ENCODE data around the gene PRKCE. TPM values are rescaled to one million over a fixed set of nuclear protein-coding genes. Genes with fewer than 3 reads are reported as not detected.
A peak's percentile ranks its signal among the peaks of the same experiment; 100 is the strongest.

The PRKCE gene
- total RNA-seq, 6 experiments from 2014 or later = 5.2 to 18.8 (median 11.0) TPM

GRCh38 chr2:46193356-46193755 is 541.9 kb downstream of the PRKCE start:
- Histone ChIP-seq H3K27me3 (no peaks in the 10 kb centered on the region), H3K4me1 (no peaks in the 10 kb centered on the region), H3K4me3 (no peak overlapping the region), H3K9me3 (no peaks in the 10 kb centered on the region), H3K36me3 (no peaks in the 10 kb centered on the region), H3K27ac (no peak overlapping the region)
- ATAC-seq (peak in 1 of 4 donors; percentile 18), DNase-seq (no peak)
- intact Hi-C loops (cut with DNase I) = no loop called here
- WGBS (ENCODE audit: insufficient coverage, low coverage, low lambda C conversion rate, missing lambda C conversion rate) = 74% methylated on average over 3 of the region's 4 CpGs
- TF ChIP-seq CTCF (IDR thresholded peaks at IDR 0.05) (no peak), POLR2A (IDR thresholded peaks at IDR 0.05) (no peak)

GRCh38 chr2:46193855-46194254 is 542.4 kb downstream of the PRKCE start:
- no peak overlapping the region for H3K27ac ChIP-seq
- TF ChIP-seq CTCF (IDR thresholded peaks at IDR 0.05) (no peak), POLR2A (IDR thresholded peaks at IDR 0.05) (no peak)
- WGBS (ENCODE audit: insufficient coverage, low coverage, low lambda C conversion rate, missing lambda C conversion rate) = no CpG with 5 or more reads among the region's 3 CpGs
- H3K9me3 ChIP-seq = no peaks in the 10 kb centered on the region
- H3K4me1 ChIP-seq = no peaks in the 10 kb centered on the region
- no peaks in the 10 kb centered on the region for H3K27me3 ChIP-seq
- no peak overlapping the region for H3K4me3 ChIP-seq
- intact Hi-C loops (cut with DNase I) = no loop called here
- ATAC-seq (no peak), DNase-seq (no peak)
- no peaks in the 10 kb centered on the region for H3K36me3 ChIP-seq

GRCh38 chr2:46194856-46195255 is 543.4 kb downstream of the PRKCE start:
- TF ChIP-seq CTCF (IDR thresholded peaks at IDR 0.05) (no peak), POLR2A (IDR thresholded peaks at IDR 0.05) (no peak)
- DNase-seq = peak in 1 of 3 donors; percentile 38
- H3K36me3 ChIP-seq = no peaks in the 10 kb centered on the region
- 100% methylated on average over 1 of the region's 2 CpGs for WGBS (ENCODE audit: insufficient coverage, low coverage, low lambda C conversion rate, missing lambda C conversion rate)
- intact Hi-C loops (cut with DNase I) = no loop called here
- no peak for ATAC-seq
- no peak overlapping the region for H3K4me3 ChIP-seq
- no peaks in the 10 kb centered on the region for H3K4me1 ChIP-seq
- no peak overlapping the region for H3K27ac ChIP-seq
- H3K27me3 ChIP-seq = no peaks in the 10 kb centered on the region
- H3K9me3 ChIP-seq = no peaks in the 10 kb centered on the region

- DNase-seq = peak in 1 of 3 donors; percentile 39
- H3K9me3 ChIP-seq = no peaks in the 10 kb centered on the region
- 83% methylated on average over 1 of the region's 10 CpGs for WGBS (ENCODE audit: insufficient coverage, low coverage, low lambda C conversion rate, missing lambda C conversion rate)
- no peak for ATAC-seq
- no peak overlapping the region for H3K4me3 ChIP-seq
- H3K4me1 ChIP-seq = no peaks in the 10 kb centered on the region
- no peaks in the 10 kb centered on the region for H3K27me3 ChIP-seq
- TF ChIP-seq CTCF (IDR thresholded peaks at IDR 0.05) (no peak), POLR2A (IDR thresholded peaks at IDR 0.05) (no peak)
- intact Hi-C loops (cut with DNase I) = no loop called here
- H3K27ac ChIP-seq = no peak overlapping the region
- H3K36me3 ChIP-seq = no peaks in the 10 kb centered on the region
Measured at GRCh38 chr2:46195819-46196218, 544.3 kb downstream of the PRKCE start.
